ENCODE measurements around the gene ARPC5.

Gene ARPC5

DNA sequence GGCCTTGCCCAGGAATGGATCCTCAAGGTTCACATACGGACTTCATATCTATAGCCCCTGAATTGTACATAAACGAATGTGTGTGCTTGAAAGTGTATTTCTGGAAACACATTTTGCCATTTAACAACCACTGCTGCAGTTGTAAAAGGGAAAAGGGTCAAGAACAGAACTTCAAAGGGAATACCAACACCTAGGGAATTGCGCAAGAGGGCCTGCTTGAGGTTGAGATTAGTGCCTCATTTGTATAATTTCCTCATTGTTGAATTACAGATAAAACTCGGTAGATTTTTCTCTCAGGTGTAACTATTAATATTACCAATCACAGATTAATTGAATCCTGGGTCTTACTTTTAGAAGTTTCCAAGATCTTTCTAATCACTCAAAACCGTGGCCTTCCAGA is 51.4 kb downstream of the ARPC5 start:
- Histone ChIP-seq H3K4me3 (ENCODE audit: severe bottlenecking) (no peak overlapping the region), H3K36me3 (ENCODE audit: low read depth) (no peaks in the 10 kb centered on the region), H3K27ac (ENCODE audit: poor library complexity, severe bottlenecking) (no peak overlapping the region), H3K4me1 (ENCODE audit: insufficient read depth, poor library complexity, severe bottlenecking) (no peaks in the 10 kb centered on the region), H3K27me3 (ENCODE audit: insufficient read depth, poor library complexity, severe bottlenecking) (no peaks in the 10 kb centered on the region), H3K9me3 (ENCODE audit: severe bottlenecking) (no peaks in the 10 kb centered on the region)
- ATAC-seq (ENCODE audit: low read depth) (no peak), DNase-seq (ENCODE audit: low spot score) (no peak)
- TF ChIP-seq, protein P1, sequence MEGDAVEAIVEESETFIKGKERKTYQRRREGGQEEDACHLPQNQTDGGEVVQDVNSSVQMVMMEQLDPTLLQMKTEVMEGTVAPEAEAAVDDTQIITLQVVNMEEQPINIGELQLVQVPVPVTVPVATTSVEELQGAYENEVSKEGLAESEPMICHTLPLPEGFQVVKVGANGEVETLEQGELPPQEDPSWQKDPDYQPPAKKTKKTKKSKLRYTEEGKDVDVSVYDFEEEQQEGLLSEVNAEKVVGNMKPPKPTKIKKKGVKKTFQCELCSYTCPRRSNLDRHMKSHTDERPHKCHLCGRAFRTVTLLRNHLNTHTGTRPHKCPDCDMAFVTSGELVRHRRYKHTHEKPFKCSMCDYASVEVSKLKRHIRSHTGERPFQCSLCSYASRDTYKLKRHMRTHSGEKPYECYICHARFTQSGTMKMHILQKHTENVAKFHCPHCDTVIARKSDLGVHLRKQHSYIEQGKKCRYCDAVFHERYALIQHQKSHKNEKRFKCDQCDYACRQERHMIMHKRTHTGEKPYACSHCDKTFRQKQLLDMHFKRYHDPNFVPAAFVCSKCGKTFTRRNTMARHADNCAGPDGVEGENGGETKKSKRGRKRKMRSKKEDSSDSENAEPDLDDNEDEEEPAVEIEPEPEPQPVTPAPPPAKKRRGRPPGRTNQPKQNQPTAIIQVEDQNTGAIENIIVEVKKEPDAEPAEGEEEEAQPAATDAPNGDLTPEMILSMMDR (IDR thresholded peaks at IDR 0.05; ENCODE audit: poor library complexity, severe bottlenecking), result no peak

GRCh38 chr1:183583466-183583865 is 52.1 kb downstream of the ARPC5 start:
- Histone ChIP-seq H3K27me3 (ENCODE audit: insufficient read depth, poor library complexity, severe bottlenecking) (no peaks in the 10 kb centered on the region), H3K36me3 (ENCODE audit: low read depth) (no peaks in the 10 kb centered on the region)

GRCh38 chr1:183582021-183582713 is 53.4 kb downstream of the ARPC5 start:
- Histone ChIP-seq H3K4me3 (ENCODE audit: severe bottlenecking) (no peak overlapping the region), H3K27me3 (ENCODE audit: insufficient read depth, poor library complexity, severe bottlenecking) (no peaks in the 10 kb centered on the region), H3K36me3 (ENCODE audit: low read depth) (no peaks in the 10 kb centered on the region), H3K9me3 (ENCODE audit: severe bottlenecking) (no peaks in the 10 kb centered on the region), H3K4me1 (ENCODE audit: insufficient read depth, poor library complexity, severe bottlenecking) (no peaks in the 10 kb centered on the region), H3K27ac (ENCODE audit: poor library complexity, severe bottlenecking) (no peak overlapping the region)
- DNase-seq (ENCODE audit: low spot score) (no peak), ATAC-seq (ENCODE audit: low read depth) (no peak)
- TF ChIP-seq, protein P1 (IDR thresholded peaks at IDR 0.05; ENCODE audit: poor library complexity, severe bottlenecking), result no peak

More at GRCh38 chr1:183583466-183583865, 52.1 kb downstream of the ARPC5 start:
- Histone ChIP-seq H3K9me3 (ENCODE audit: severe bottlenecking) (no peaks in the 10 kb centered on the region), H3K4me1 (ENCODE audit: insufficient read depth, poor library complexity, severe bottlenecking) (no peaks in the 10 kb centered on the region), H3K4me3 (ENCODE audit: severe bottlenecking) (no peak overlapping the region), H3K27ac (ENCODE audit: poor library complexity, severe bottlenecking) (no peak overlapping the region)
- DNase-seq (ENCODE audit: low spot score), result no peak
- ATAC-seq (ENCODE audit: low read depth), result no peak
- TF ChIP-seq, protein P1 (IDR thresholded peaks at IDR 0.05; ENCODE audit: poor library complexity, severe bottlenecking), result no peak

DNA sequence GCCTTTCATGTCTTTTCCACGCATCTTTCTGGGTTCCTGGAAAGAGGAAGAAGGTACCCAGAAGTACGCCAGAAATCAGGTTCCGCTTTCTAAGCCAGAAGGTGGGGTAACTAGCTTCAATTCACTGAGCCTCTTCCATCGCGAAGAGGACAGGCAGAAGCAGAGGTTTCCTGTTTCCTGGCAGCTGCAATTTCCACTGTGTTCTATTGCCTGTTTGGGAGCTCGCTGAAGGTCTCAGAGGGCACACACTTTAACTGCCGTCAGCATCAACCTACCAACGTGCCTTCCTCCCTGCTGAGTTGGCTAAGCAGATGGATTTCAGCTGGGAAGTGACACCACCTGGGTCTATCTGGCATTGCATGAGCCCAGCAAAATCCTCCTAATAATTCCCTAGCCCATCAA is 55.3 kb downstream of the ARPC5 start:
- peak; percentile 68 for ATAC-seq (ENCODE audit: low read depth)
- Histone ChIP-seq H3K4me1 (ENCODE audit: insufficient read depth, poor library complexity, severe bottlenecking) (no peaks in the 10 kb centered on the region), H3K27me3 (ENCODE audit: insufficient read depth, poor library complexity, severe bottlenecking) (no peaks in the 10 kb centered on the region), H3K27ac (ENCODE audit: poor library complexity, severe bottlenecking) (no peak overlapping the region), H3K36me3 (ENCODE audit: low read depth) (no peaks in the 10 kb centered on the region), H3K9me3 (ENCODE audit: severe bottlenecking) (no peaks in the 10 kb centered on the region), H3K4me3 (ENCODE audit: severe bottlenecking) (no peak overlapping the region)
- DNase-seq (ENCODE audit: low spot score), result no peak
- TF ChIP-seq, protein P1 (IDR thresholded peaks at IDR 0.05; ENCODE audit: poor library complexity, severe bottlenecking), result peak; percentile 29

DNA sequence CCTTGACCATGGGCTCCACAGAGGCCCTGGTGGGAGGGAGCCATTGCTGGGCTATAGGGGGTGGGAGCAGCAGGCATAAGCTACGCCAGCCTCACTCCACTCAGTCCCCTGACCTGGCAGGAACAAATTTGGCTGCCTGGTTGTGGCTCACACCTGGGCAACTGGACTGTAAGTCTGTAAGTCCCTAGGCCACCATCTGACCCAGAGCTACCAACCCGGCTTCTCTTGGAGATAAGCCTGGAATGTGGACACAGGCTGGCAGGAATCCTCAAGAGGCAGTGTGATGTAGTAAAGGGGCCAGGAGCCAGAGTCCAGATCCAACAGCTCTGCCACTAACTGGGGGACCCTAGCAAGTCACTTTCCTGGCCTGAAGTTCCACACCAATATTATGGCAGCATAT is 56.7 kb downstream of the ARPC5 start:
- no peaks in the 10 kb centered on the region for H3K27me3 ChIP-seq (ENCODE audit: insufficient read depth, poor library complexity, severe bottlenecking)
- no peak for DNase-seq (ENCODE audit: low spot score)
- H3K4me3 ChIP-seq (ENCODE audit: severe bottlenecking), result no peak overlapping the region
- TF ChIP-seq, protein P1 (IDR thresholded peaks at IDR 0.05; ENCODE audit: poor library complexity, severe bottlenecking), result no peak
- H3K4me1 ChIP-seq (ENCODE audit: insufficient read depth, poor library complexity, severe bottlenecking), result no peaks in the 10 kb centered on the region
- ATAC-seq (ENCODE audit: low read depth), result no peak
- no peaks in the 10 kb centered on the region for H3K9me3 ChIP-seq (ENCODE audit: severe bottlenecking)
- H3K36me3 ChIP-seq (ENCODE audit: low read depth), result no peaks in the 10 kb centered on the region
- H3K27ac ChIP-seq (ENCODE audit: poor library complexity, severe bottlenecking), result no peak overlapping the region

Measured in RWPE2 (cell line).